Measurements from ENCODE around the gene ARCN1. TPM values are rescaled to one million over a fixed set of nuclear protein-coding genes. Genes with fewer than 3 reads are reported as not detected.
"Not testable (repeated sequence)": the region's sequence is repeated elsewhere in the genome, so short reads cannot be mapped to it uniquely, and the experiment has no call there.

ARCN1 gene
- total RNA-seq, 4 donors from 2014 or later: 48.7 to 78.7 (median 65.4) TPM

- DNase-seq (no peak), ATAC-seq (no peak)
- Histone ChIP-seq H3K9me3 (no peaks in the 10 kb centered on the region), H3K27ac (peak overlapping the region; percentile 80 to 91 (median 88)), H3K4me3 (peak overlapping the region; percentile 68 to 91 (median 76)), H3K4me1 (peaks cover 9 to 18% of the 10 kb centered on the region in 2 donors), H3K36me3 (no peaks in the 10 kb centered on the region), H3K27me3 (no peaks in the 10 kb centered on the region)
- no peak for TF ChIP-seq POLR2A (IDR thresholded peaks at IDR 0.05)
- no peak for TF ChIP-seq CTCF (IDR thresholded peaks at IDR 0.05 in 4 of 5, conservative IDR thresholded peaks at IDR 0.05 in 1 of 5)
- intact Hi-C loops (cut with DNase I; ENCODE audit: low total_unique reads): loop anchor here (2.0 kb wide), 1 partner anchor 25 kb away; no protein-coding TSS in a partner anchor
- in situ Hi-C loops (cut with MboI; ENCODE audit: low sequenced_read_pairs in 4 of 4): no loop called here
These were observed 37.4 kb downstream of the ARCN1 start for GRCh38 chr11:118609380-118610224.

- ATAC-seq (no peak), DNase-seq (no peak)
- no peaks in the 10 kb centered on the region for H3K27me3 ChIP-seq
- no peaks in the 10 kb centered on the region for H3K9me3 ChIP-seq
- peak overlapping the region; percentile 80 to 91 (median 88) for H3K27ac ChIP-seq
- in situ Hi-C loops (cut with MboI; ENCODE audit: low sequenced_read_pairs in 4 of 4): no loop called here
- H3K36me3 ChIP-seq: no peaks in the 10 kb centered on the region
- peak overlapping the region; percentile 68 to 91 (median 76) for H3K4me3 ChIP-seq
- intact Hi-C loops (cut with DNase I; ENCODE audit: low total_unique reads): no loop called here
- TF ChIP-seq POLR2A (IDR thresholded peaks at IDR 0.05) (no peak), CTCF (IDR thresholded peaks at IDR 0.05 in 4 of 5, conservative IDR thresholded peaks at IDR 0.05 in 1 of 5) (no peak)
- peaks cover 9 to 12% of the 10 kb centered on the region in 2 donors for H3K4me1 ChIP-seq
These were observed 38.1 kb downstream of the ARCN1 start for GRCh38 chr11:118610225-118610772.

- Histone ChIP-seq H3K4me1 (peaks cover 9 to 12% of the 10 kb centered on the region in 2 donors), H3K9me3 (no peaks in the 10 kb centered on the region), H3K27me3 (no peaks in the 10 kb centered on the region), H3K36me3 (no peaks in the 10 kb centered on the region), H3K4me3 (peak overlapping the region; percentile 68 to 91 (median 76)), H3K27ac (peak overlapping the region; percentile 80 to 91 (median 88))
- DNase-seq: peak in 1 of 2 donors; percentile 62
- peak in 1 of 2 donors; percentile 34 for ATAC-seq
- in situ Hi-C loops (cut with MboI; ENCODE audit: low sequenced_read_pairs in 4 of 4) (no loop called here), intact Hi-C loops (cut with DNase I; ENCODE audit: low total_unique reads) (no loop called here)
- peak in 1 of 2 donors; percentile 31 for TF ChIP-seq POLR2A (IDR thresholded peaks at IDR 0.05)
- TF ChIP-seq CTCF (IDR thresholded peaks at IDR 0.05 in 4 of 5, conservative IDR thresholded peaks at IDR 0.05 in 1 of 5): peak; percentile 57 to 81 (median 72)
These were observed 38.7 kb downstream of the ARCN1 start for GRCh38 chr11:118610773-118611432.

GRCh38 chr11:118611433-118611795 lies 39.2 kb downstream of the ARCN1 start:
- intact Hi-C loops (cut with DNase I; ENCODE audit: low total_unique reads); H3K27me3 ChIP-seq; ATAC-seq; H3K9me3 ChIP-seq; in situ Hi-C loops (cut with MboI; ENCODE audit: low sequenced_read_pairs in 4 of 4); H3K36me3 ChIP-seq; DNase-seq: not testable (repeated sequence)
- Histone ChIP-seq H3K4me3 (peak overlapping the region in 3 of 4 donors; percentile 68 to 91 (median 74)), H3K4me1 (peaks cover 9 to 12% of the 10 kb centered on the region in 2 donors), H3K27ac (peak overlapping the region; percentile 80 to 91 (median 88))

GRCh38 chr11:118612378-118612777 lies 40.2 kb downstream of the ARCN1 start:
- peaks cover 9 to 12% of the 10 kb centered on the region in 2 donors for H3K4me1 ChIP-seq
- no peaks in the 10 kb centered on the region for H3K9me3 ChIP-seq
- H3K4me3 ChIP-seq: peak overlapping the region in 1 of 4 donors; percentile 4
- in situ Hi-C loops (cut with MboI; ENCODE audit: low sequenced_read_pairs in 4 of 4): no loop called here
- H3K27me3 ChIP-seq: no peaks in the 10 kb centered on the region
- H3K36me3 ChIP-seq: no peaks in the 10 kb centered on the region
- intact Hi-C loops (cut with DNase I; ENCODE audit: low total_unique reads): no loop called here
- DNase-seq (no peak), ATAC-seq (no peak)
- peak overlapping the region; percentile 80 to 91 (median 88) for H3K27ac ChIP-seq
- no peak for TF ChIP-seq CTCF (IDR thresholded peaks at IDR 0.05 in 4 of 5, conservative IDR thresholded peaks at IDR 0.05 in 1 of 5)
- peak in 1 of 2 donors; percentile 22 for TF ChIP-seq POLR2A (IDR thresholded peaks at IDR 0.05)
